T-helper 2 cell (primary cell): ENCODE measurements around the gene MAP4K4.

Source experiments
- DNase-seq, 5 experiments: peaks; one replicate each; pipeline versions ENCODE4 v3.0.0 to v3.0.0-alpha.2; 2012 to 2022

MAP4K4 gene

DNA sequence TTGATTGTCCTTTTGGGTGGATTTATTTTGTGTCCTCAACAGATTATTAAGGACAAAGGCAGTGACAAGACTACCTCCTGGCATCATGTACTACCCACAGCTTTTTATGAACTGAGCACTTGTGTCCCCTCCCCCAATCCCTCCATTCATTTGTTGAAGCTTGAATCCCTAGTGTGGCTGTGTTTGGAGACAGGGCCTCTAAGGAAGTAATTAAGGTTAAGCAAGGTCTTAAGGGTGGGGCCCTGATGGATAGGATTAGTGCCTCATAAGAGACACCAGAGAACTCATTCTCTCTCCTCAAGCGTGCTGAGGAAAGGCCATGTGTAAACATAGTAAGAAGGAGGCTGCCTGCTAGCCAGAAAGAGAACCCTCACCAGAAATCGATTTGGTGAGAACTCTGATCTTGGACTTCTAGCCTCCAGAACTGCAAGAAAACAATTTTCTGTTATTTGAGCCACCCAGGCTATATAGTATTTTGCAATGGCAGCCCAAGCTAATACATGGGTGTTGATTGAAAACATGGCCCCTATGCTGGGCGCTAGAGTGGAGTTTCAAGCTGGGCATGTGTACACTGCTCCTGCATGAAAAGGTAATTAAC is 3.4 kb upstream of the MAP4K4 start:
- no peak for DNase-seq

DNA sequence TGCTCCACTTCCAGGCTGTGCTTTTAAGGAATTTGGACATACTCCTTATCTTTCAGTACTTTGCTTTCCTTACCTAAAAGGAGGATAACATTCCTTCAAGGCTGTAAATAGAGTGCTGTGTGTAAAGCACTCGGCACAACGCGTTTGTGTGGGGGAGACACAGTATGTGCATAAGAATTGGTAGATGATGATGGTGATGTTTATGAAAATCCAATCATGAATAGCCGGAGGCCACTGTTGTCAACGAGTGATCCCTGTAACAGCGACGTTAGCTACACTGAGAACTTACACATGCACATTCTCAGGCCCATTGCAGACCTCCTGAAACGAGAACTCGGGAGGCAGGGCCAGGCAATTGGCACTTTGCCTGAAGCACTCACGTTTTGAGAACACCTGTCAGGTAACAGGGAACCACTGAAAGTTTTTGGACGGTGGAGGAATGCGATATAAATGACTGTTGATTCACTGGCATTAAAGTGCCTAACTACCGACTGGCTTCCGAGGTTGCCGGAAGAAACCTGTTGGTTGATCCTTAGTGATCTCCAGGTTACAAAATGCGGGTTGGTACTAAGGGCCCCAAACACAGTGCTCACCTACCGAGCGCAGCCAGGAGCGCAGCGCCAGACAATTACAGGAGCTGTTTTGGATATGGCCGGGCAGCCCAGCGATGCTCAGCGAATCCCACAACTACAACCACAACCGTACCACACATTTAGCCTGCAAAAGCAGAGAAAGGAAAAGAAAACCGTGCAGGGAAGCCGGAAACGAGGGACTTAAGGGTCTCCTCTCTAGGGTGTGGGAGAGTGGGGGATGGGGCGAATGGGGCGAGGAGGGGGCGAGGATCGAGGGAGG is 1.0 kb upstream of the MAP4K4 start:
- DNase-seq, result no peak

DNA sequence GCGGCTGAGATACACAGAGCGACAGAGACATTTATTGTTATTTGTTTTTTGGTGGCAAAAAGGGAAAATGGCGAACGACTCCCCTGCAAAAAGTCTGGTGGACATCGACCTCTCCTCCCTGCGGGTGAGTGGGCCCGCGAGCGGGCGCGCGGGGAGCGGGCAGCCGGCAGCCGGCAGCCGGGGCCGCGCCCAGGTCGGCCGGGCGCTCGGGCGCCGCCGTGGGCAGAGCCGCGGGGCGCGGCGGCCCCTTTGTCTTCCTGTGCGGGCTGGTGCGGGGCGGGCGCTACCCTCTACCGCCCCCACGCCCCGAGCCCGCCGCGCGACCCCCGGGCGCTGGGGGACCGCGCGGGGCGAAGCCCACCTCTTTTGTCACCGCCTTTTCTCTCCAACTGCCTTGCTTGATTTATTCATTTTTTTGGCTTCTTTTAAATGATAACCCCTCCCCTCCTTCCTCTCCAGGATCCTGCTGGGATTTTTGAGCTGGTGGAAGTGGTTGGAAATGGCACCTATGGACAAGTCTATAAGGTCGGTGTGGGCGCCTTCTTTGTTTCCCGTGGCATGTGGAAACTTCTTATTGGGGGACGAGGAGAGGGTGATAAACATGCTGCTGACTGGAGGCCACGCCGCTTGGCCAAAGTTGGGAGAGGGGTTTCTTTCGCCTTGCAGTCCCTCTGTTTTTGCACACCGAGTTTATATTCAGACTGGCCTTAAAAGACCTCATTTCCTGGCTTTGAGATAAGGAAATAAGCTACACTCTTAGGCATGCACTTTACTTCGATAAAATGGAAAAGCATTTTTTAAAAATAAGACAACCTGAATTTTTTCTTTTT is 722 bp downstream of the MAP4K4 start:
- DNase-seq, result peak in 2 of 5 experiments; percentile 16 to 50

DNA sequence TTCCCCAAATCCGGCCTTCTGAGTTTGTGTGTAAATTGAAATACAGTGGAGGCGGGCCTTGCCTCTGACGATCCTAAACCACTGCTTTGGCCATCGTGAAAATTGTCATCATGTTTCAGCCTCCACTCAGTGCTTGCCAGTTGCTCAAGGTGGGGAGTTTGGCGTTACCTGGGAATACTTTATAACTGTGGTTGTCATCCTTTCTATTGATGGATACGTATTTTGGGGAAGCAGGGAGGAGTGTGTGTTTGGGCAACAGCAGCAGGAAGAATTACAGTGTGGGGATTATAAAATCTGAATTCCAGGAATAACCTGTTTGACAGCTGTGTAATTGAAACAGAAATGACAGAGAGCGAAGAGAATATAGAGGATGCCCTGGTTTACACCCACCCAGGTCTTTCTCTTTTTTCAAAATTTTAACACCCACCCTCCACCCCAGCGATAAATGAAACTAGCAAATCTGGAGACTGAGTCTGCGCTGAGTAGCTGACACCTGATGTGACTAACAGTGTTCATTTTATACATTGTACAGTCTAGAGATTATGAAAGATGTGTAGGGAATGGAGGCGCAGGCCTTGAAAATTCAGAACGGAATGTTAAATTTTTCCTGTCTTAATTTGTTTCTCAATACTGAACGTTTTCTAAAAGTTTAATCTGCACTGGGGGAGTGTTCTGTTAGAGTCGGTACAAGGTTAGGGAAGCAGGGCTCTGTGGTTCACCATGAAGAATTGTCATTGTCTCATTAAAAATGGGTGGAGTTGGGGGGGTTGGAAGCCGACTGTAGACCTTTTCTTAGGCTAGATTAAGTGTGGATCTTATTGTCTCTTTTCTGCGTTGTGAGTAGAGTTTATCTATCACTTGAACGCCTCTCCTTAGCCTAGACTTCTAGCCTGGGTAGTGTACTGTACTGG is 1.6 kb downstream of the MAP4K4 start:
- DNase-seq, result peak in 2 of 5 experiments; percentile 34 to 62

DNA sequence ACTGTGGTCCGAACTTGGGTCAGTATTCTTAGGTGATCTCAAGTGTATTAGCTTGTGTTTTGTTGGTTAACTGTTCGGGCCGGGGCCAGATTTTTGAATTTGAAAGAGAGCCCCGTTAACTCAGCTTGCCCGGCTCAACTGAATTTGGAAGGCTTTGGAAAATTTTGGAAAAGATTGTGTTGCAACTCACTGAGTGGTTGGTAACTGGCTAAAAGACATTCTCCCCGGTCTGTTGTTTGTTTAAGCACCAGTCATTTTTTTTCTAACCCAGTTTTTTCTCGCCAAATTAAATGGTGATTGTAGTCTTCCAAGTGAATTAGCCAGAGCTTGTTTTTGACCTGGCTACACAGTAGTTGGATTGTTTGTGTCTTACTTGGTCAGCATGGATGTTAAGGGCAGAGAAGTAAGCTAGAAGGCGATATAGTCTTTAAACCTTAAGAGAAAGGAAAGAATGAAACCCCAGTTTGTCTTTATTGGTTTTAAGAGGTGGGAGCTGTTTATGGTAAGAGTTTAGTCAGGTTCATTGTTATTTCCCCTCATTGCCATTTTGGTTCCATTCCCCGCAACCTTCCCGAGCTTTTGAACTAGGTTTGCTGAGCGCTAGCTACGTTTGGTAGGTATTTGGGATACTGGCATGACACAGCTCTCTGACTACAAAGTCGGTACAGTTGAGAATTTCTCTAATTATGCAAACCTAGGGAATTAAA is 2.4 kb downstream of the MAP4K4 start:
- DNase-seq, result no peak

DNA sequence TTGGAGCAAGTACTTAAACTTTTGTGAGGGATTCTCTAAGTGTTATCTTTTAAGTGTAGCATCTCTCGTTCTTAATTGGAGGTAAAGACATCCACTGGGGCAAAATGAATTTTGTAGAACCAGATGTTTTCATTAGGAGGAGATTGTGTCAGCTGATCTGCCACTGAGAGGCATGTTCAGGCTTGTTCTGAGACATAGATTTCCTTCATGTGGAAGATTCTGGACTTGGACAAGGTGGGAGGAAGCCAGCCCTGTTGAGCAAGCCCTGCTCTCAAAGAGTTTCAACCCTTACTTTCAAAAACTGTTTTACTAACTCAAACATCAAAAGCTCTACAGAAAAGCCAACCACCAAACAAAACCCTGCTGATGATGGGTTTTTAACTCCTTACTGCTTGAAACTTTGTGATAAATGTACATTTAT is 6.5 kb downstream of the MAP4K4 start:
- DNase-seq, result peak in 1 of 5 experiments; percentile 53

DNA sequence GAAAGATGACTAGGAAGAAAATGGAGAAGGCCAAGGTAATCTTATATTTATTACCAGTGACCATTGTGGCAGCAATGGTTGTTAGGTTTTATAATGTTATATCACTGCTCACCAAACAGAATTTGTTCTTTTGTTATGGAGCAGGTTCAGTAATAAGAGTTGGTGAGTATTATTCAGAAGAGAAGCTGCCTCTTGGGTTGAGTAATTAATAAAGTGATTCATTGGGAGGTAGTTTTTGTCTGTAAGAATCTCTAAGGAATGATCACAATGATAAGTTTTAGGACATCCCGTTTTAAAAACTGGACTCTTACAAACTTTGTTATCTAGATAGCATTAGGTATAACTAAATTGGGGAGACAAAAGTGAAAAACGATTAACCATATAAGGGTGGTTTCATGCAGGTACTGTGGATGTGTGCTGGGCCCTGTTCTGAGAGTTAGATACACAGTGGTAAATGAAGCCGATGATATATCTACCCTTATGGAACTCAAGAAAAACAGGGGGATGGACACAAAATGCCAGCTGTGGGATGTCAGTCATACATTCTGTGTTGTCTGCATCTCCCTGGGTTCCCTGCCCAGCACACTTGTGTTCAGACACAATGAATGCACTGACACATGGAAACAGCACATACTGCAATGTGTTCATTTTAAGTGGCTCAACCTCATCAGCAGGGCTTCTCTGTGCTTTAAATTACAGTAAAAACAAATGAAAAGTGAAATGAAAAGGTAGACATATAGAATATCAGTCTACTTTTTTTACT is 7.5 kb downstream of the MAP4K4 start:
- peak in 1 of 5 experiments; percentile 49 for DNase-seq

DNA sequence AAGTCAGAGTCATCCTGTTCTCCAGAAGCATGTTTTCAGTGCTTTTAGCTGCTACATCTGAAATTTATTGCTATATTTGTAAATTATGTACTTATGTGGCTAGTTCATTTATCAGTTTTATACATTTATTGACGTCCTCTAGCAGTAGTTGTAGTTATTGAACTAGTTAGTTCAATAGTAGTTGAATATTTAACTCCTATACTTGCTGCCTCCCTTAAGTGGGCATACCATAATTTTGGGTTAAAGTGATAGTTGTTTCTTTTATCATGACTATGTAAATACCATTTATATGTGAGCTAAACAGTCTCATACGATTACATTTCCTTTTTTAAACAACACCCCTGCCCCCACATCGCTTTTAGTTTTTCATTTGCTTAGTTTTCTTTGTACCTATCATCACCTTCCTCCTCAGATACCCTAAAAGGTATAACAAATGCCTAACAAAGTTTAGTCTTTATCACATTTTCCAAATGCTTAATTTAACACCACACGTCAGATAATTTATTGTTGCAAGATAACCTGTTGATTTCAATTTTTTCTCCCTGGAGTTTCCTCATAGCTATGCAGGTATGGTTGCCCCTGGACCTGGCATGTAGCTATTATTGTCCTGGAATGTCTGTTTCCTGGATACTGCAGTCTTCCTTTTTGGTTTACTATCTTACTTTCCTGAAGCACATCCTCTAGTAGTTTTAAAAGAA is 8.8 kb downstream of the MAP4K4 start:
- DNase-seq, result no peak

DNA sequence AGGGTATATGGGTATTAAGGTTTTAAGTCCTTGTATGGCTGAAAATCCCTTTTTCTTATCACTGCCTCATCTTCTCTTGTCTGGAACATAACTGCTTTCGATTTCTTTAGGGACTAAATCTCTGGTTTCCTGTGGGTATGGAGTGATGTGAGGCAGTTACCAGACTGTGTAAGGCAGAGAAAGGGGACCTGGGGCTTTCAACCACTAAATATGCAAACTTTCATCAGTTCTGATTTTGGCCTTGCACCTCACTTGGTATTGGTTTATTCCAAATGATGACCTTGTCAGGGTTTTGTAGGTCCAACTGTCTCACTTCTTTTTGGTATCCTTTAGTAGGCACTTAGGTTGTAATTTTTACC is 9.3 kb downstream of the MAP4K4 start:
- DNase-seq, result peak in 2 of 5 experiments; percentile 68 to 81

DNA sequence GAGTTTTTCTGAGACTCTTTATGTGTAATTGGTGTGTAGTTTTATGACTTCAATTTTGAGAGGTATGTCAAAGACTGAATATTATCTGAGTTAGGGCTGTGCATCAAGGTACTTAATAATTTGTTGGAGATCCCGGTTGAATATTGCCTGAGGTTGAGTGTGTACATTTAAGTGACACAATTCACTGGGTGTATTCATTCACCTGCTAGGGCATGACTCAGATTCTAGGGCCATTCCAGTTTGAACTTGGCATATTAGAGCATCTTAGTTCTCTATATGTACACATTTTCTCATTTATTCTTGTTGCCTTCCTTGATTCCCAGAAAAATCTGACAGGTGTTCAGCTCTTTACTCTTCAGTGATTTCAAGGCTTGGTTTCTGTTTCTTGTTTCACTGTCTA is 12.5 kb downstream of the MAP4K4 start:
- no peak for DNase-seq

DNA sequence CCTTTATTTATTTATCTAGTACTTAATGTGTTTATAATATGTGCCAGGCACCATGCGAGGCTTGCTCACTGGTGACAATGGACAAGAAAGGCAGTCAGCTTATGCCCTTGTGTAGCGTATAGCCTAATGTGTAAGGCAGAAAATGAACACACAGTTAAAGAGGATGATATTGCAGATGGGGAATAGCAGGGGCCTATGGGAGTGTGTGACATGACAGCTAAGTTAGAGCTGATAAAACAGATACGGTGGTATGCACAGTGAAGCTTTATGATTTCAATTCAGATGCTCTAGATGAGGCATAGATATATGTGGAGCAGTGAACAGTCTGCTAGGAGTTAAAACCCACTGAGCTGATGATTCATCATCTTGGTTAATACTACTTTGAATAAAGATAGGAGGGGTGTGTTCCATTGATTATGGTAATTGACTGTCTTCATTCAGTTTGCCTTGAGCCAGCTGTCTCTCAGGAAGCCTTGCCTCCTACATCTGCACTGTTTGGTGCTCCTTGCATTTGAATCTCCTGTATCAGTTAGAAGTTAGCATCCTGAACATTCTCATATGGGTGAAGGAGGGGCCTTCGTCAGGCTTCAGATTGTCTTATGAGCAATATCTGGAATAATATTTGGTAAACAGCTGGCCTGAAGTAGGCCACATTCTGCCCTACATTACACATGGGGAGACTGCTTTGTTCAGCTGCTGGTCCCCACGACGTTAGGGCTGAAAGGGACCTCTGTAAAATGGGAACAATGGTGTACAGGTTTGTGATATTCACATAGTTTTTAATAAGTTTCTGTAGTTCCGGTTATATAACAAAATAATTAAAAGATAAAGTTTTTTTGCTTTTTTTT is 13.2 kb downstream of the MAP4K4 start:
- peak in 1 of 5 experiments; percentile 86 for DNase-seq

DNA sequence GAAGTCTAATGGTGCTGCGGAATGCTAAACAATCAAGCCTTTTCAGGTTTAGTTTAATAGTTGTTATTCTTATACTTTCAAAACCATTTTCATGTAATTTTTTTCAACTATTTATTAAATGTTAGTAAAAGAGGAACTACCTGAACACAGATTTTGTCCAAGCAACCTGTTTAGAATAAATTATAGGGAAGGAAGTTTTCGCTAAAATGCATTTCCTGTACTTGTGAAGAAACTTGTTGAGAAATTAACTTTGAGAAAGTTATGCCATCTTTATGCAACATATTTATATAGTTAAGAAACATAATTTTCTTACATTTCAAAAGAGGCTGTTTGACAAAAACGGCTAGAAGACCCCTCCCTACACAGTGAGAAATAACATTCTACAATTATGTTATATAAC is 16.6 kb downstream of the MAP4K4 start:
- DNase-seq, result no peak

DNA sequence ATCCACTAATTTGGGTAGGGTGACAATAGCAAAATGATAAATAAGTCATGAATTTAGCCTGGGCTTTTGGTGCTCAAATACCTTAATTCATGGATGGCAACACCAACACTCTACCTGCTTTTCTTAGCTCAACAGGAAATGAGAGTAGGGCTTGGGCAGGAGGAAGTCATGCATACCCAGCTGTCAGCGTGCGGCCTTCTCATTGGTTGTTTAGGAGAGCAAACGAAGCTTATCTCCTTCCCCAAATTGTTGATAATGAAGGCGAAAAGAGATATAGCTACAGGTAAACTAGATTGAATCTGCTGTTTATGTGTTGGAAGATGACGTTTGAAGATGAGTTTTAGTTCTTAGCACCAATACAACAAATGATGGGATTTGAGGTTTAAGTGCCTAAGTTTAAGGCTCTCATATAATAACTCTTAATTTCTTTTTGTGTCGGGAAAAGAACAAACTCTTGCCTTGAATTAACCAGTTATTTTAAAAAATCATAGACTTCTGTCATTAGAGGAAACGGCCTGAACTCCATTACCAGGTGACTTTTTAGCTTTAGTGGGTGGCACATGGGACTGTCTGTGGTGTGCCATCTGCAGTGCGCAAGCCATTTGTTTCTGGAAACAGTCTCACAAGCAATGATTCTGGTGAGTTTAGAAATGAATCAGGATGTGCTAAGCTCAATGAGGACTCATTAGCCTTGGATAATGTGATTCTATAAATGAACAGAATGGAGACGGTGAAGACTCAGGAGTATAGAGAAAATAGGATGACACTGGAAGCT is 19.8 kb downstream of the MAP4K4 start:
- peak in 3 of 5 experiments; percentile 44 to 92 (median 57) for DNase-seq

DNA sequence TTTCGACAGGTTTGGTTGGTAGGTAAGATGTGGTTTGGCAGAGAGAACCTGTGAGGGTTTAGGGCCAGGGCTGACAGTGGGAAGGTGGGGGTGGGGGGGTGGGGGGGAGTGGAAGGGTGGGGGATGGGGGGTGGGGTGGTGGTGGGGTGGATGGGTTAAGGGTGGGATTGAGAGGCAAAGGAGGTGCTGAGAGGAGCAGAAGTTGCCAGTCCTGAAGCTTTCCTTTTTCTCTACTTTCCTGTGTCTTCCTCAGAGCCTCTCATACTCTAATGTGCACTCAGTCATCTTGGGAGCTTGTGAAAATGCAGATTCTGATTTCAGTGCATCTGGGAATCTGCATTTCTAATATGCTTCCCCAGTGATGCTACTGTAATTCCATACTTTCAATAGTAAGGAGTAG is 21.0 kb downstream of the MAP4K4 start:
- no peak for DNase-seq

DNA sequence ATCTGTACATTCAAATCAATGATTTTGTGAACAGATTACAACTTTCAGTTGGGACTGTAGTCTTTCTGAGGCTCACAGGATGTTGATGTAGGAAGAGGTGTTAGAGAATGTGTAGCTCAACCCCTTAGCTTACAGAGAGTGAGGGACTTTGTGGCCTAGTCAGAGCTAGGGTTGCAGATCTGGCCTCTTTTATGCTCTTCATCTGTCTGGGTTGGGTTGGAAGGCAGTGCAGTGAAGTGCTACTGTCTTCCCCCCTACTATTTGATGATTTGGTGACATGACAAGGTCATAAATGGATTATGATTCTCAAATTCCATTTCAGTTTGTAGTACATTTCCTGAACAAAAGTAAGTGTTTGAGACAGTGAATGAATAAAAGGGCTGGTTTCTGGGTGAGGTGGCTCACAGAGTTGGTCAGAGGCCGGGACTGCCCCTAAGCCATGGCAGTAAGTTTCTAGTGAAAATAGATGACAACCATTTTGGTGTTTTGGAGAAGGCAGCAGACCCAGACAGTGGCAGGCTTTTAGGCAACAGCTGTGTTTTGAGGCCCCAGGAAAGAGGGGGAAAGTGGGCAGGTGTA is 21.6 kb downstream of the MAP4K4 start:
- peak in 3 of 5 experiments; percentile 43 to 93 (median 56) for DNase-seq

DNA sequence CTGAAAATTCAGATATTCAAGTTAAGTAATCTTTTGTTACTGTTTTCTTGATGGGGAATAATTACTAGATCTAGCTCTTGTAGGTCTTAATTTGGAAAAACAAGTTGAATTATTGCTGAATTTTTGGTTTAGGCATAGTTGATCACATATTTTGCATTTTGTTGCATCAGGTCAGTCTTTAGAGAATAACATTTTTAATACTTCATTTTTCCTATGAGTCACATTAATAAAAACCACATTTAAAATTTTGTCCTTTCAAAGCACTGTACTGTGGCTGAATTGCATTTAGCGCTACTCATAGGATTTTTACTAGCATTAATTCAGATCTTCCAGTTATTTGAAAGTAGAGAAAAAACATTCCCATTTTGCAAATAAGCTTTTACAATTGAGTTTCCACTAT is 23.2 kb downstream of the MAP4K4 start:
- no peak for DNase-seq

DNA sequence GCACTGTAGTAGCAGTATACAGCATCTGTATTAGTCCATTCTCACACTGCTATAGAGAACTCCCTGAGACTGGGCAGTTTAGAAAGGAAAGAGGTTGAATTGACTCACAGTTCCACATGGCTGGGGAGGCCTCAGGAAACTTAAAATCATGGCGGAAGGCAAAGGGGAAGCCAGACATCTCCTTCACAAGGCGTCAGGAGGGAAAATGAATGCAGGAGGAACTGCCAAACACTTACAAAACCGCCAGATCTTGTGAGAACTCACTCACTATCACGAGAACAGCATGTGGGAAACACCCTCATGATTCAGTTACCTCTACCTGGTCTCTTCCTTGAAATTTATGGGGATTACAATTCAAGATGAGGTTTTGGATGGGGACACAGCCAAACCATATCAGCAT is 25.4 kb downstream of the MAP4K4 start:
- no peak for DNase-seq
